Activated naive CD4-positive, alpha-beta T cell treated with anti-CD3 and anti-CD28 coated beads, Interleukin-2, amount 50 U/mL, for 24 hours (primary cell): ENCODE measurements around the gene NOX3.
"Not testable (repeated sequence)": the region's sequence is repeated elsewhere in the genome, so short reads cannot be mapped to it uniquely, and the experiment has no call there.

Experiments
- H3K27ac Mint-ChIP-seq: one replicate; pipeline ENCODE4 v1.8.0; 2021; ENCODE audit warnings: mild to moderate bottlenecking, mixed read lengths
- H3K27me3 Mint-ChIP-seq: one replicate; pipeline ENCODE4 v1.8.0; 2021; ENCODE audit warnings: mixed read lengths
- H3K36me3 Mint-ChIP-seq: one replicate; pipeline ENCODE4 v1.8.0; 2021; ENCODE audit warnings: mixed read lengths
- H3K4me1 Mint-ChIP-seq: one replicate; pipeline ENCODE4 v1.8.0; 2021; ENCODE audit warnings: mixed read lengths
- H3K4me3 Mint-ChIP-seq: one replicate; pipeline ENCODE4 v1.8.0; 2021; ENCODE audit warnings: mild to moderate bottlenecking, mixed read lengths
- H3K9me3 Mint-ChIP-seq: one replicate; pipeline ENCODE4 v1.8.0; 2021; ENCODE audit warnings: mixed read lengths

NOX3 gene

GRCh38 chr6:155455766-155456165 lies at the start of gene NOX3:
NOX3 (minus strand) TSS chr6:155455839; CDS start chr6:155455800, 39 bp downstream.
- Mint-ChIP-seq H3K36me3 (no peaks in the 10 kb centered on the region), H3K9me3 (no peaks in the 10 kb centered on the region), H3K27ac (no peak within 1 kb of the TSS), H3K27me3 (peaks cover 3% of the 10 kb centered on the region), H3K4me3 (no peak within 1 kb of the TSS), H3K4me1 (peaks cover 9% of the 10 kb centered on the region)

GRCh38 chr6:155504848-155505607 lies 49.4 kb upstream of the NOX3 start:
- Mint-ChIP-seq H3K9me3 (peaks cover 6% of the 10 kb centered on the region), H3K4me1 (peaks cover 2% of the 10 kb centered on the region), H3K27me3 (no peaks in the 10 kb centered on the region), H3K4me3 (no peak overlapping the region), H3K36me3 (peaks cover 3% of the 10 kb centered on the region), H3K27ac (no peak overlapping the region)

- Mint-ChIP-seq H3K4me3 (no peak overlapping the region), H3K4me1 (peaks cover 5% of the 10 kb centered on the region), H3K27ac (no peak overlapping the region), H3K9me3 (peaks cover 6% of the 10 kb centered on the region), H3K36me3 (peaks cover 3% of the 10 kb centered on the region), H3K27me3 (no peaks in the 10 kb centered on the region)
Observed at GRCh38 chr6:155502393-155502792, 46.8 kb upstream of the NOX3 start.

- Mint-ChIP-seq H3K27ac (no peak overlapping the region), H3K36me3 (peaks cover 3% of the 10 kb centered on the region), H3K27me3 (no peaks in the 10 kb centered on the region), H3K4me3 (no peak overlapping the region), H3K4me1 (peaks cover 13% of the 10 kb centered on the region), H3K9me3 (peaks cover 6% of the 10 kb centered on the region)
Observed at GRCh38 chr6:155499574-155499973, 43.9 kb upstream of the NOX3 start.

- H3K4me3 Mint-ChIP-seq = no peak overlapping the region
- H3K27me3 Mint-ChIP-seq = no peaks in the 10 kb centered on the region
- H3K36me3 Mint-ChIP-seq = no peaks in the 10 kb centered on the region
- peaks cover 19% of the 10 kb centered on the region for H3K4me1 Mint-ChIP-seq
- H3K27ac Mint-ChIP-seq = no peak overlapping the region
- H3K9me3 Mint-ChIP-seq = peaks cover 1% of the 10 kb centered on the region
Observed at GRCh38 chr6:155498370-155498769, 42.7 kb upstream of the NOX3 start.

GRCh38 chr6:155497273-155497672 lies 41.6 kb upstream of the NOX3 start:
- H3K36me3 Mint-ChIP-seq = peaks cover 4% of the 10 kb centered on the region
- H3K4me1 Mint-ChIP-seq = peaks cover 29% of the 10 kb centered on the region
- no peak overlapping the region for H3K27ac Mint-ChIP-seq
- peaks cover 6% of the 10 kb centered on the region for H3K9me3 Mint-ChIP-seq
- H3K4me3 Mint-ChIP-seq = no peak overlapping the region
- H3K27me3 Mint-ChIP-seq = no peaks in the 10 kb centered on the region

- H3K9me3 Mint-ChIP-seq = peaks cover 7% of the 10 kb centered on the region
- H3K27ac Mint-ChIP-seq = peak overlapping the region; percentile 43
- no peaks in the 10 kb centered on the region for H3K27me3 Mint-ChIP-seq
- H3K36me3 Mint-ChIP-seq = peaks cover 4% of the 10 kb centered on the region
- no peak overlapping the region for H3K4me3 Mint-ChIP-seq
- peaks cover 29% of the 10 kb centered on the region for H3K4me1 Mint-ChIP-seq
Observed at GRCh38 chr6:155495011-155495768, 39.6 kb upstream of the NOX3 start.

GRCh38 chr6:155493694-155494143 lies 38.1 kb upstream of the NOX3 start:
- Mint-ChIP-seq H3K4me3 (no peak overlapping the region), H3K27ac (no peak overlapping the region), H3K36me3 (peaks cover 4% of the 10 kb centered on the region), H3K27me3 (no peaks in the 10 kb centered on the region), H3K4me1 (peaks cover 29% of the 10 kb centered on the region), H3K9me3 (peaks cover 7% of the 10 kb centered on the region)

- Mint-ChIP-seq H3K27ac (peak overlapping the region; percentile 31), H3K4me1 (peaks cover 28% of the 10 kb centered on the region), H3K9me3 (peaks cover 7% of the 10 kb centered on the region), H3K27me3 (no peaks in the 10 kb centered on the region), H3K4me3 (no peak overlapping the region), H3K36me3 (peaks cover 4% of the 10 kb centered on the region)
Observed at GRCh38 chr6:155493026-155493693, 37.5 kb upstream of the NOX3 start.

GRCh38 chr6:155492061-155492735 lies 36.6 kb upstream of the NOX3 start:
- Mint-ChIP-seq H3K9me3 (peaks cover 7% of the 10 kb centered on the region), H3K36me3 (peaks cover 4% of the 10 kb centered on the region), H3K27me3 (no peaks in the 10 kb centered on the region), H3K27ac (peak overlapping the region; percentile 37), H3K4me3 (no peak overlapping the region), H3K4me1 (peaks cover 24% of the 10 kb centered on the region)

GRCh38 chr6:155491421-155491820 lies 35.8 kb upstream of the NOX3 start:
- peaks cover 2% of the 10 kb centered on the region for H3K27me3 Mint-ChIP-seq
- H3K36me3 Mint-ChIP-seq = peaks cover 4% of the 10 kb centered on the region
- H3K27ac Mint-ChIP-seq = no peak overlapping the region
- H3K4me3 Mint-ChIP-seq = no peak overlapping the region
- peaks cover 19% of the 10 kb centered on the region for H3K4me1 Mint-ChIP-seq
- peaks cover 7% of the 10 kb centered on the region for H3K9me3 Mint-ChIP-seq

- H3K36me3 Mint-ChIP-seq, H3K4me3 Mint-ChIP-seq, H3K27ac Mint-ChIP-seq, H3K9me3 Mint-ChIP-seq, H3K27me3 Mint-ChIP-seq, H3K4me1 Mint-ChIP-seq: not testable (repeated sequence)
Observed at GRCh38 chr6:155488197-155488596, 32.6 kb upstream of the NOX3 start.

- Mint-ChIP-seq H3K4me3 (no peak overlapping the region), H3K27me3 (peaks cover 2% of the 10 kb centered on the region), H3K36me3 (peaks cover 3% of the 10 kb centered on the region), H3K27ac (no peak overlapping the region), H3K9me3 (peaks cover 4% of the 10 kb centered on the region), H3K4me1 (peaks cover 3% of the 10 kb centered on the region)
Observed at GRCh38 chr6:155487371-155488130, 31.9 kb upstream of the NOX3 start.

GRCh38 chr6:155486721-155487294 lies 31.2 kb upstream of the NOX3 start:
- Mint-ChIP-seq H3K9me3 (no peaks in the 10 kb centered on the region), H3K4me3 (no peak overlapping the region), H3K36me3 (no peaks in the 10 kb centered on the region), H3K27me3 (peaks cover 2% of the 10 kb centered on the region), H3K27ac (peak overlapping the region; percentile 46), H3K4me1 (no peaks in the 10 kb centered on the region)
